Measurements from ENCODE around the gene ZFP91. TPM values are rescaled to one million over a fixed set of nuclear protein-coding genes. Genes with fewer than 3 reads are reported as not detected.

ZFP91 gene
- total RNA-seq, 2 experiments from 2014 or later = 38.7 to 50.9 TPM

DNA sequence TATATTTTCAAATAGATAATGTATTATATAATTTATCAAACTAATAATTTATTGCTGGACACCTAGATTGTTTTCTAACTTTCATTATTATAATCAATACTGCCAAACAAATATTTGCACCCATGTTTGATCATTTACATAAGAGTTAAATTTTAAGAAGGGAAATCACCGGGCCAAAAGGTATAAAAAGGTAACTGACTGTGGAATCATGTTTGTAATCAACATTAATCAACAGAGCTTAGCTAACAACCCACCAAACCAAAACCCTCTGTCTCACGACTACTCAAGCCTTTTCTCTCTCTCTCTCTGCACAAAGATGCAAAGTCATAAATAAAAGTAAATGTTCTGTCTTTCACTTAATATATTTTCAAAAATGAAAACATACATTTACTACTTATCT lies 18.0 kb upstream of the ZFP91 start:
- Histone ChIP-seq H3K4me3 (ENCODE audit: low read depth, low read length, poor library complexity, severe bottlenecking) (no peak overlapping the region), H3K4me1 (ENCODE audit: insufficient read depth, low read length, poor library complexity, severe bottlenecking) (peaks cover 10% of the 10 kb centered on the region), H3K4me2 (ENCODE audit: low read length) (no peak overlapping the region), H3K79me2 (ENCODE audit: insufficient read depth, low read depth, low read length) (peaks cover 96% of the 10 kb centered on the region), H3K27ac (ENCODE audit: low read depth, low read length, poor library complexity, severe bottlenecking) (no peak overlapping the region), H4K20me1 (ENCODE audit: insufficient read depth, low read length) (peaks cover 22% of the 10 kb centered on the region), H3K36me3 (ENCODE audit: insufficient read depth, low read length) (peaks cover 96% of the 10 kb centered on the region), H3K9me2 (ENCODE audit: insufficient read depth, low read length) (no peaks in the 10 kb centered on the region), H2AFZ (ENCODE audit: low read length) (no peak overlapping the region), H3K9me3 (ENCODE audit: low read length) (no peaks in the 10 kb centered on the region)
- BruUV-seq (replicated peaks) = no TSS peak
- DNase-seq (ENCODE audit: low spot score) = no peak
- ChIA-PET POLR2A (interaction anchor here (1.1 to 1.4 kb wide), 3 partner anchors 12 to 17 kb away, joined by 3 to 4 read pairs (median 3); partner anchors contain the start of gene LPXN), CTCF (ENCODE audit: unreplicated experiment) (no interaction called here)
- intact Hi-C loops (cut with micrococcal nuclease; ENCODE audit: unreplicated experiment) = loop anchor here (2.0 kb wide), 1 partner anchor 20 kb away; no protein-coding TSS in a partner anchor
- TF ChIP-seq EZH2phosphoT487 (IDR thresholded peaks at IDR 0.05; ENCODE audit: borderline replicate concordance, low read depth, low read length) (no peak), CTCF (conservative IDR thresholded peaks at IDR 0.05; ENCODE audit: low read length) (no peak)

GRCh38 chr11:58561394-58562098 lies 17.3 kb upstream of the ZFP91 start:
- CTCF ChIA-PET (ENCODE audit: unreplicated experiment) = no interaction called here
- peaks cover 96% of the 10 kb centered on the region for H3K79me2 ChIP-seq (ENCODE audit: insufficient read depth, low read depth, low read length)

More at GRCh38 chr11:58561394-58562098, 17.3 kb upstream of the ZFP91 start:
- no peak overlapping the region for H3K4me2 ChIP-seq (ENCODE audit: low read length)
- no peaks in the 10 kb centered on the region for H3K9me3 ChIP-seq (ENCODE audit: low read length)
- intact Hi-C loops (cut with micrococcal nuclease; ENCODE audit: unreplicated experiment) = loop anchor here (2.0 kb wide), 1 partner anchor 19 kb away; no protein-coding TSS in a partner anchor
- no peak overlapping the region for H3K27ac ChIP-seq (ENCODE audit: low read depth, low read length, poor library complexity, severe bottlenecking)
- no peak overlapping the region for H3K4me3 ChIP-seq (ENCODE audit: low read depth, low read length, poor library complexity, severe bottlenecking)
- H3K9me2 ChIP-seq (ENCODE audit: insufficient read depth, low read length) = no peaks in the 10 kb centered on the region
- H2AFZ ChIP-seq (ENCODE audit: low read length) = no peak overlapping the region
- H3K4me1 ChIP-seq (ENCODE audit: insufficient read depth, low read length, poor library complexity, severe bottlenecking) = peaks cover 12% of the 10 kb centered on the region
- peaks cover 96% of the 10 kb centered on the region for H3K36me3 ChIP-seq (ENCODE audit: insufficient read depth, low read length)
- no TSS peak for BruUV-seq (replicated peaks)
- no peak for DNase-seq (ENCODE audit: low spot score)
- peaks cover 22% of the 10 kb centered on the region for H4K20me1 ChIP-seq (ENCODE audit: insufficient read depth, low read length)
- POLR2A ChIA-PET = interaction anchor here (1.3 to 1.4 kb wide), 2 partner anchors 16 kb away, joined by 3 to 5 read pairs; no protein-coding TSS in a partner anchor
- TF ChIP-seq EZH2phosphoT487 (IDR thresholded peaks at IDR 0.05; ENCODE audit: borderline replicate concordance, low read depth, low read length) (no peak), CTCF (conservative IDR thresholded peaks at IDR 0.05; ENCODE audit: low read length) (no peak)

Measured in OCI-LY7 (cell line).